Stimulated activated CD8-positive, alpha-beta memory T cell treated with anti-CD3 and anti-CD28 coated beads, Interleukin-7, amount 100 ng/mL, for 4 hours (primary cell): ENCODE data around the gene PDCD6IP.
"Not testable (repeated sequence)": the region's sequence is repeated elsewhere in the genome, so short reads cannot be mapped to it uniquely, and the experiment has no call there.

ENCODE experiments used
- DNase-seq, 2 donors: peaks; one replicate each; pipeline ENCODE4 v3.0.0-alpha.2; 2020; ENCODE audit warnings: low read depth in 2 of 2

PDCD6IP gene

DNA sequence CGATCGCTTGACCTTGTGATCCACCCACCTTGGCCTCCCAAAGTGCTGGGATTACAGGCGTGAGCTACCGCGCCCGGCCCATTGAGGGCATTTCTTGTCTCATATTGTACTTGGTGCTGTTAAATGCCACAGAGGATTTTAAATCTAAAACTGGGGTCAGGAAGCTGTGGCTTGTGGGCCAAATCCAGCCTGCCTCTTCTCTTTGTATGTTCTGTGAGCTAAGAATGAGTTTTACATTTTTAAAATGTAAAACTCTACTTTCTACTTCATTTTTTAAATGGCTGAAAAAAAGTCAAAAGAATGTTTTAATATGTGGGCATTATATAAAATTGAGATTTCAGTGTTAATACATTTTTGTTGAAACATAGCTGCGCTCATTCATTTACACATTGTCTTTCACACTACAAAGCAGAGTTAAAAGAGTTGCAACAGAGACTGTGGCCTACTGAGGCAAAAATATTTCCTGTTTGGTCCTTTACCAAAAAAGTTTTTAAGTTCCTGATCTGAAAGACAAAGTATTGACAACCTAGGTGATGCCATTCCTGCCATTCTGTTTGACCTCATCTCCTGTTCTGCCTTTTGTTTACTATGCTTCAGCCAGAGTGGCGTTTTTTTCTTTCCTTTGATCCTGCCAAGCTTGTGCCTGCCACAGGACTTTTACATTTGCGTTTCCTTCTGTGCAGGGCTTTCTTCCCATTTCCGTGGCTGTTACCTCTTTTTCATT lies 50.4 kb downstream of the PDCD6IP start:
- DNase-seq, result no peak

DNA sequence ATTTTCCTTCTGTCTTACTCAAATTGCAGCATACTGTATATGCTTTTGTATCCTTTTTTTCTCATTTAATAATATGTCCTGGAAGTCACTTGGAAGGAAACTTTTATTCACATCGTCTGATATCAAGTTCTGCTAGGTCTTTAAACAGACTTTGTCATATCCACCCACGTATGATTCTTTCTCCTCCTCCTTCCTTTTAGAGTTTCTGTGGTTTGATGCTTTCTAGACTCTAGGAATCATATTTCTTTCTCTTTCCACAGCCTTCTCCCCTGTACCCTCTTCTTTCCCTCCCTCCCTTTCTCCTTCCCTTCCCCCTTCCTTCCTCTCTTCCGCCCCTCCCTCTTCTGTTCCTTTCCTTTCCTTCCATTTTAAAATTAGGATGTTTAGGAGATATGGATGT lies 52.2 kb downstream of the PDCD6IP start:
- not testable (repeated sequence) for DNase-seq

GRCh38 chr3:33855407-33855806 lies 57.0 kb downstream of the PDCD6IP start:
- DNase-seq, result not testable (repeated sequence)

- no peak for DNase-seq
Observed at GRCh38 chr3:33855884-33856546, 57.6 kb downstream of the PDCD6IP start.

GRCh38 chr3:33857701-33858100 lies 59.3 kb downstream of the PDCD6IP start:
- DNase-seq, result not testable (repeated sequence)

- DNase-seq, result no peak
Observed at GRCh38 chr3:33858131-33858530, 59.7 kb downstream of the PDCD6IP start.

- DNase-seq, result no peak
Observed at GRCh38 chr3:33860373-33861050, 62.1 kb downstream of the PDCD6IP start.

GRCh38 chr3:33865133-33865532 lies 66.7 kb downstream of the PDCD6IP start:
- no peak for DNase-seq

DNA sequence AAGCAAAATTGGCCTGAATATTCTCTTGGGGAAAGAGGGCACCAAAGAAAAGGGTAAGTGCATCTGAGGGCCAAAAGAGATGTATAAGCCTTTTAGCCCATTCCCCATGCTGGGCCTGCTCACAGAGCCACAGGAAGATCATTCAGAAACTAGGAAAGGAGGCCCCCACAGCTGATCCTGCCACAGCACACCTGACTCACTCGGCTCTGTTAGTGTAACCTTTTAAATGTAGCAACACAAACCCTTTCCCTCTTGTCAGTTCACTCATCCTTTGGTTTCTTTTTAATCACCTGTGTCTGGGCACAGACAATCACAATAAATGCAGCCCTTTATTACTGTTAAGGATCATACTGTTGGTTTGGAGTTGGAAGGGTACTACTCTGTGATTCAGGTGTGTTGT lies 69.9 kb downstream of the PDCD6IP start:
- DNase-seq, result no peak

- DNase-seq, result no peak
Observed at GRCh38 chr3:33869977-33870376, 71.5 kb downstream of the PDCD6IP start.

- DNase-seq, result no peak
Observed at GRCh38 chr3:33874815-33875214, 76.4 kb downstream of the PDCD6IP start.

GRCh38 chr3:33875680-33876079 lies 77.2 kb downstream of the PDCD6IP start:
- no peak for DNase-seq

GRCh38 chr3:33877187-33877586 lies 78.8 kb downstream of the PDCD6IP start:
- DNase-seq, result no peak

- DNase-seq, result no peak
Observed at GRCh38 chr3:33879540-33879939, 81.1 kb downstream of the PDCD6IP start.

- DNase-seq, result no peak
Observed at GRCh38 chr3:33881156-33882064, 83.0 kb downstream of the PDCD6IP start.

GRCh38 chr3:33882296-33882695 lies 83.9 kb downstream of the PDCD6IP start:
- DNase-seq, result no peak

GRCh38 chr3:33883538-33883950 lies 85.1 kb downstream of the PDCD6IP start:
- DNase-seq, result no peak

DNA sequence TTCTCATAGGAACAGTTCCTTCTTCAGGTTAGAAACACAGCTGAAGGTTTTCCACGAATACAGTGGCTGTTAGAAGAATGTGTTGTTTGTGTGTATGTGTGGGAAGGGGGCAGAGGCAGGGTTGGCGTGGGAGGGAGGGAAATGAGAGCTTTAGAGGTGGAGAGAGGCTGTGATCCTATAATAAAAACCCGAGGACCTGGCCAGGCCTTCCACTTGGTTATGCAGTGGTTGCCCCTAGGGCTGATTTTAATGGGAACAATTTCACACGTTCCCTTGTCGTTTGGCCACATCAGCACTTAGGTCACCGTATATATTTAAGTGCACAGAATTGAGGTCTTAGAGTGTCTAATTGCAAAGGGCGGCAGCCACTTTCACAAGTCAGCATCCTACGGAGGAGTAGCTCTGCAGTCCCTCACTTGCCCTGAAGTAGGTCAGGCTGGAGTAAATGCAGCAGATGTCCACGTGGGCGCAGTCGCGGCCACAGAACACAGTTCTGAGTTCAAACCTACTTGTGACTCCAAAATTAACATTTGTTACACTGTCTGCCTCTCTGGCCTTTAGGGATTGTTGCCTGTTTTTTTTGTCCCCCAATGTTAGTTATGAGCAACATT lies 85.6 kb downstream of the PDCD6IP start:
- DNase-seq, result no peak

DNA sequence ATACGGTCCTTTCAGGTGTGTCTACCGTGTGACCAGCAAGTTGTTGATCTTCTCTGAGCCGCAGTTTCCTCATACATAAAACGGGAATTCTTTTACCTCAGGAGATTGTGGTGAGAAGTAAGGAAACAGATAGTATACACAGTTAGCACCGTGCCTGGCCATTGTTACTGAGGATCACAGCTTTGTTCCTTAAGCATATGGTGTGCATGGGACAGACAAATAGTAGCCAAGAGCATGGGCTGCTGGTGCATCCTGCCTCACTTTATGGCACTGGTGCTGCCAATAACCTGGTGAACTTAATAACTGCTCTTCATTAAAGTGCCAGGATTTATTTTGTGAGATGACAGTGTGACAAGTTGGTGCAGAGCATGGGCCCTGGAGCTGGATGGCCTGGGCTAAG lies 86.3 kb downstream of the PDCD6IP start:
- DNase-seq, result no peak

GRCh38 chr3:33885496-33885895 lies 87.1 kb downstream of the PDCD6IP start:
- DNase-seq, result no peak

DNA sequence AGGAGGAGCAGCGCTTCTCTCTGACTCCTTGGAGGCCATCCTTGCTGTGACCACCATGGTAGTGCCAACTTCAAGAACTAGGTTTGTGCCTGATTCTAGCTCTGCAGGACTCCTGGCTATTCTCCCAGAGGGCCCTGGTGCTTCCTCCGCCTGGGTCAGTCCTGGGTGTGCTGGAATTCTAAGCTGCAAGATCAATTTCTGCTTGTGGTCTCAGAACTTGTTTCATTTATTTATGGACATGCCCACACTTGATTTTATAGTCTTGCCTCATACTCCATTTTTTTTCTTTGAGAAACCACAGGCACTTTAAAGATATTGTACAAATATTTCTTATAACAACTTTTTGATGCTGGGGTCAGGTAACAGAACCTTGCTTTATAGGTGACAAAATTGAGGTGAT lies 87.6 kb downstream of the PDCD6IP start:
- no peak for DNase-seq
